K562 (cell line): ENCODE measurements around the gene ELFN2. TPM values are rescaled to one million over a fixed set of nuclear protein-coding genes. Genes with fewer than 3 reads are reported as not detected.

Experiments
- ATAC-seq: fragments of 200-7000 bp; cut with Tn5 transposase; 3 replicates; pipeline ENCODE4 v1.9.1; 2020; ENCODE audit warnings: moderate library complexity
- BruUV-seq: library from RNA; stranded (reverse); fragments of 400-500 nt; replicated peaks from 2 replicates; lab custom pipeline; 2021; lab: Mats Ljungman, UMichigan
- CTCF ChIA-PET: fragments of 300-600 bp; formaldehyde crosslinking; extraction: SDS; loops from one replicate; lab custom pipeline; 2021; ENCODE audit warnings: low intra/inter-chr PET ratio; lab: Yijun Ruan, JAX
- POLR2A ChIA-PET: fragments of 300-600, 350-650 bp; sonication (Branson Sonifier 250); formaldehyde crosslinking; extraction: SDS; loops from one replicate; lab custom pipeline; 2021; ENCODE audit warnings: antibody characterized with exemption, inconsistent platforms; lab: Yijun Ruan, JAX
- DNase-seq, 4 experiments: peaks; one replicate each; pipeline versions ENCODE4 v3.0.0 to v3.0.0-alpha.2; 2011 to 2018; ENCODE audit warnings: low spot score in 3 of 4, mixed read lengths in 3 of 4; ENCODE audit errors: extremely low read depth in 1 of 4
- FAIRE-seq: peaks from 2 replicates; lab custom pipeline; 2011; peaks lifted over from hg19 to GRCh38; lab: Jason Lieb, UNC
- H2AFZ ChIP-seq: 2 replicates; pipeline ENCODE4 v1.6.0; 2011; ENCODE audit warnings: low read depth, low read length, control low read depth, inconsistent platforms
- H3K27ac ChIP-seq: fragments of 200-600 bp; 3 replicates; pipeline ENCODE4 v1.8.0; 2011; ENCODE audit warnings: low read depth, mild to moderate bottlenecking, control low read depth, inconsistent platforms, low read length, moderate library complexity, mixed read lengths; ENCODE audit errors: extremely low read depth
- H3K27me3 ChIP-seq, 2 experiments: fragments of 300-600 bp in 1 of 2; 2 replicates in 1 of 2; 3 replicates in 1 of 2; pipeline versions ENCODE4 v1.6.0 to v1.8.0; 2011; ENCODE audit warnings: inconsistent platforms in 2 of 2, low read length in 2 of 2, mild to moderate bottlenecking in 1 of 2, mixed read lengths in 1 of 2, moderate library complexity in 1 of 2; ENCODE audit not compliant: control insufficient read depth in 2 of 2, insufficient read depth in 2 of 2
- H3K36me3 ChIP-seq: fragments of 300-600 bp; 3 replicates; pipeline ENCODE4 v1.8.0; 2011; ENCODE audit warnings: mild to moderate bottlenecking, low read length, inconsistent platforms; ENCODE audit not compliant: control insufficient read depth, insufficient read depth
- H3K4me1 ChIP-seq, 2 experiments: fragments of 200-600 bp in 1 of 2; replicated peaks in 1 of 2; 2 replicates in 1 of 2; 3 replicates in 1 of 2; pipeline versions ENCODE4 v1.5.1 to v1.8.0; 2011; ENCODE audit warnings: inconsistent platforms in 2 of 2, low read length in 2 of 2, mild to moderate bottlenecking in 1 of 2, mixed read lengths in 1 of 2, moderate library complexity in 1 of 2; ENCODE audit not compliant: control insufficient read depth in 2 of 2, insufficient read depth in 2 of 2
- H3K4me2 ChIP-seq: 2 replicates; pipeline ENCODE4 v1.6.1; 2011; ENCODE audit warnings: low read length, control low read depth, inconsistent platforms, mixed read lengths; ENCODE audit not compliant: insufficient read depth
- H3K4me3 ChIP-seq: fragments of 200-600 bp; sonication (generic), shearing (Covaris generic); 2 replicates; pipeline ENCODE4 v1.5.1; 2016; ENCODE audit warnings: control low read depth, inconsistent platforms
- H3K79me2 ChIP-seq: fragments of 200-600 bp; 3 replicates; pipeline ENCODE4 v1.8.0; 2011; ENCODE audit warnings: low read length, inconsistent platforms; ENCODE audit not compliant: control insufficient read depth, insufficient read depth
- H3K9ac ChIP-seq, 2 experiments: 2 replicates each; pipeline versions ENCODE4 v1.6.0 to v1.6.1; 2011; ENCODE audit warnings: low read depth in 2 of 2, low read length in 2 of 2, control low read depth in 1 of 2, inconsistent platforms in 1 of 2, mild to moderate bottlenecking in 1 of 2, mixed read lengths in 1 of 2; ENCODE audit not compliant: insufficient read depth in 1 of 2
- H3K9me1 ChIP-seq: one replicate; pipeline ENCODE4 v1.6.0; 2011; ENCODE audit warnings: inconsistent platforms, mild to moderate bottlenecking, low read length, moderate library complexity; ENCODE audit not compliant: control insufficient read depth, insufficient read depth
- H3K9me3 ChIP-seq: replicated peaks from 2 replicates; pipeline ENCODE4 v1.5.1; 2011; ENCODE audit warnings: low read depth, low read length, inconsistent platforms; ENCODE audit not compliant: control insufficient read depth, insufficient read depth
- H4K20me1 ChIP-seq: replicated peaks from 2 replicates; pipeline ENCODE4 v1.6.1; 2011; ENCODE audit warnings: low read length, inconsistent platforms, mixed read lengths; ENCODE audit not compliant: control insufficient read depth, insufficient read depth
- ARID1B ChIP-seq: fragments of 450-650 bp; IDR thresholded peaks from 2 replicates; pipeline ENCODE4 v1.6.1; 2016; ENCODE audit warnings: antibody characterized with exemption, mild to moderate bottlenecking, inconsistent platforms
- ATF3 ChIP-seq, 2 experiments: fragments of 450-650 bp in 1 of 2; sonication (generic) in 1 of 2; formaldehyde crosslinking in 1 of 2; IDR thresholded peaks in 1 of 2; conservative IDR thresholded peaks in 1 of 2; 2 replicates each; pipeline versions ENCODE4 v1.6.1 to v1.8.1; 2016 to 2023; ENCODE audit warnings: mild to moderate bottlenecking in 2 of 2, moderate library complexity in 2 of 2, inconsistent platforms in 1 of 2, missing genetic modification reagents in 1 of 2
- BACH1 ChIP-seq: fragments of 200-800 bp; sonication (Bioruptor generic); IDR thresholded peaks from 2 replicates; pipeline ENCODE4 v1.6.1; 2016; ENCODE audit warnings: missing genetic modification characterization, missing compliant biosample characterization
- CREB5 ChIP-seq: fragments of 250-450 bp; sonication (Bioruptor Pico); IDR thresholded peaks from 2 replicates; pipeline ENCODE4 v1.5.0; 2020; ENCODE audit warnings: mild to moderate bottlenecking
- DMBX1 ChIP-seq: fragments of 250-450 bp; sonication (Bioruptor Pico); IDR thresholded peaks from 2 replicates; pipeline ENCODE4 v1.8.0; 2022; ENCODE audit warnings: inconsistent platforms, mild to moderate bottlenecking, moderate library complexity, borderline replicate concordance
- HMG20B ChIP-seq: fragments of 250-450 bp; sonication (Bioruptor Pico); IDR thresholded peaks from 2 replicates; pipeline ENCODE4 v1.5.0; 2021; ENCODE audit warnings: mild to moderate bottlenecking
- KLF13 ChIP-seq: fragments of 450-650 bp; IDR thresholded peaks from 2 replicates; pipeline ENCODE4 v1.6.1; 2016; ENCODE audit warnings: missing genetic modification characterization, low read depth, mild to moderate bottlenecking, missing compliant biosample characterization, moderate library complexity, borderline replicate concordance
- NR1H2 ChIP-seq: sonication (generic); formaldehyde crosslinking; IDR thresholded peaks from 2 replicates; pipeline ENCODE4 v1.4.0; 2020; ENCODE audit warnings: mild to moderate bottlenecking, missing genetic modification reagents
- PHF8 ChIP-seq: fragments of 200-600 bp; sonication (generic); IDR thresholded peaks from 2 replicates; pipeline ENCODE4 v1.6.1; 2012; ENCODE audit warnings: mixed run types, mild to moderate bottlenecking, inconsistent platforms, low read length, moderate library complexity, borderline replicate concordance
- PTRF ChIP-seq: fragments of 450-650 bp; IDR thresholded peaks from 2 replicates; pipeline ENCODE4 v1.6.1; 2016; ENCODE audit warnings: mild to moderate bottlenecking, missing genetic modification characterization, missing compliant biosample characterization
- RBM25 ChIP-seq: fragments of 200-400 bp; formaldehyde crosslinking; IDR thresholded peaks from 2 replicates; pipeline ENCODE4 v1.6.1; 2018; ENCODE audit warnings: low read length, low read depth, moderate library complexity; ENCODE audit not compliant: severe bottlenecking
- SPI1 ChIP-seq: IDR thresholded peaks from 2 replicates; pipeline ENCODE4 v1.6.1; 2011; ENCODE audit warnings: low read depth, low read length, control low read depth, borderline replicate concordance
- ZBTB2 ChIP-seq: fragments of 450-650 bp; IDR thresholded peaks from 2 replicates; pipeline ENCODE4 v1.6.1; 2016; ENCODE audit warnings: antibody characterized with exemption
- ZFP36 ChIP-seq: fragments of 150-350 bp; IDR thresholded peaks from 2 replicates; pipeline ENCODE4 v1.6.1; 2018; ENCODE audit warnings: low read length, low read depth; ENCODE audit not compliant: partially characterized antibody
- ZKSCAN1 ChIP-seq: fragments of 150-350 bp; IDR thresholded peaks from 2 replicates; pipeline ENCODE4 v1.6.1; 2016; ENCODE audit warnings: low read depth, low read length
- ZNF3 ChIP-seq: fragments of 250-450 bp; sonication (Bioruptor Pico); IDR thresholded peaks from 2 replicates; pipeline ENCODE4 v1.5.0; 2021; ENCODE audit warnings: mild to moderate bottlenecking, moderate library complexity
- ZNF431 ChIP-seq: sonication (generic); formaldehyde crosslinking; IDR thresholded peaks from 2 replicates; pipeline ENCODE4 v1.8.0; 2022; ENCODE audit warnings: mild to moderate bottlenecking, missing genetic modification reagents
- ZNF445 ChIP-seq: fragments of 250-450 bp; sonication (Bioruptor Pico); IDR thresholded peaks from 2 replicates; pipeline ENCODE4 v1.4.0; 2020; ENCODE audit warnings: low read depth, mild to moderate bottlenecking, moderate library complexity
- ZNF584 ChIP-seq: fragments of 200-800 bp; sonication (Bioruptor generic); IDR thresholded peaks from 2 replicates; pipeline ENCODE4 v1.6.1; 2016; ENCODE audit warnings: low read depth, mild to moderate bottlenecking, missing genetic modification characterization, missing compliant biosample characterization
- WGBS: fragments of 100-300 bp; shearing (Covaris generic); methylation state at CpG from one replicate; pipeline ENCODE4 v1.1.6; 2016; ENCODE audit warnings: low coverage, mixed read lengths; ENCODE audit not compliant: insufficient coverage; ENCODE audit errors: missing lambda C conversion rate; 5-methylcytosine and 5-hydroxymethylcytosine counted together
- in situ Hi-C: fragments of 300-500 bp; cut with MboI; formaldehyde crosslinking; loops from 4 replicates; pipeline ENCODE4 v1.15.0; 2018; ENCODE audit warnings: inconsistent platforms, mixed read lengths
- intact Hi-C: fragments of 100-400 bp; cut with micrococcal nuclease; formaldehyde crosslinking; loops from 2 replicates; pipeline ENCODE4 v1.14.2; 2022
- polyA plus RNA-seq, 8 experiments: library from polyadenylated mRNA; depleted of rRNA in 4 of 8; stranded (reverse) in 5 of 8; unstranded in 3 of 8; fragments of >200 nt; fragmentation: Nextera tagmentation in 2 of 8; fragmentation: Illumina TruSeq in 1 of 8; extraction: Ambion mirVana in 2 of 8; extraction: Trizol in 1 of 8; gene quantifications; 2 replicates each; pipeline versions ENCODE4 v1.2.1 to v1.2.3, GENCODE V29; 2011 to 2014; ENCODE audit warnings: inconsistent platforms in 1 of 8, missing spikeins in 1 of 8
- total RNA-seq, 7 experiments: library from RNA; depleted of rRNA in 6 of 7; stranded (reverse); fragments of >200 nt in 6 of 7; fragmentation: Illumina TruSeq in 2 of 7; extraction: Trizol in 2 of 7; gene quantifications; 2 replicates each; pipeline versions ENCODE4 v1.2.1 to v1.2.3, GENCODE V29; 2011 to 2021; ENCODE audit warnings: low replicate concordance in 1 of 7

ELFN2 gene
- total and polyA plus RNA-seq, 9 of the 15 experiments (the other 6 are each of a cell fraction or from before 2014, with no cell fraction given), result not detected

- TF ChIP-seq ATF3 (IDR thresholded peaks at IDR 0.05), result peak; percentile 33
- no peak for TF ChIP-seq ATF3 (CRISPR knock-in tag; conservative IDR thresholded peaks at IDR 0.05)
- no peak for TF ChIP-seq BACH1 (tag)
Measured at GRCh38 chr22:37425369-37425768, 1.9 kb downstream of the ELFN2 start (continued).

GRCh38 chr22:37423283-37423682, 4.0 kb downstream of the ELFN2 start:
- H3K4me1 ChIP-seq, result peaks cover 0 to 19% of the 10 kb centered on the region in 2 experiments; a peak in 2 of 5 replicates
- no peak overlapping the region for H3K9ac ChIP-seq
- no peak overlapping the region for H3K27ac ChIP-seq
- no peaks in the 10 kb centered on the region for H3K79me2 ChIP-seq
- H3K9me3 ChIP-seq, result no peaks in the 10 kb centered on the region
- in situ Hi-C loops, result no loop called here
- no peak for ATAC-seq
- no peak overlapping the region for H3K4me3 ChIP-seq
- no peak overlapping the region for H3K4me2 ChIP-seq
- TF ChIP-seq ARID1B (no peak), ZKSCAN1 (no peak), CREB5 (CRISPR knock-in tag) (no peak), NR1H2 (CRISPR knock-in tag) (no peak), ZNF445 (CRISPR knock-in tag) (no peak), ZNF431 (CRISPR knock-in tag) (no peak), ZBTB2 (no peak), SPI1 (no peak), HMG20B (CRISPR knock-in tag) (no peak), DMBX1 (no peak), PTRF (tag) (no peak), RBM25 (peak; percentile 42), ZFP36 (peak; percentile 55), ZNF584 (CRISPR knock-in tag) (no peak), PHF8 (no peak), ZNF3 (CRISPR knock-in tag) (no peak), KLF13 (tag) (no peak)
- TF ChIP-seq, all 486 proteins: peak for 2
- ChIA-PET CTCF (no interaction called here), POLR2A (no interaction called here)
- H3K36me3 ChIP-seq, result no peaks in the 10 kb centered on the region
- H3K27me3 ChIP-seq, result peaks cover 4 to 39% of the 10 kb centered on the region in 2 experiments; a peak in 4 of 5 replicates
- FAIRE-seq, result no peak
- 7% methylated on average over 6 of the region's 8 CpGs for whole genome bisulfite sequencing
- intact Hi-C loops, result no loop called here
- no peaks in the 10 kb centered on the region for H3K9me1 ChIP-seq
- BruUV-seq, result no TSS peak
- no peak overlapping the region for H2AFZ ChIP-seq
- DNase-seq, result no peak
- peaks cover 3% of the 10 kb centered on the region; the same call in 1 of the 2 replicates for H4K20me1 ChIP-seq
